ENCODE data around the gene COMMD3.

DNA sequence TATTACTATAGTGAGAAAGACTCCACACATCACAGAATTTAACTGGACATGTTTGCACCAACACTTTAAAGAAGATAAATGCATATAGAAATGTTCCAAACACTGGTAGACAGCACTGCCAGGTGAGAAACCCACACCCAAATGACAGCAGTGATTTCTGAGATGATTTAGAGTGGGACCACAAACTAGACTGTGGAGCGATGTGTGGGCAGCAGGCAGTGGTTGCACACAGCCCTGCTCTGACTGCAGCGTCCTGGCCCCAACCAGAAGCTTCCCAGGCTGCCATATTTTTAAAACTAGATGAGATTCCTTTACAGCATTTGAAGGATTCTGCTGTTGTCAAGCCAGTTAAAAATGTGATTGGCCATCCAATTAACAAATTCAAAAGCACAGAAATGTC, 47.7 kb upstream of the COMMD3 start:
- TF ChIP-seq POLR2AphosphoS5 (IDR thresholded peaks at IDR 0.05) (no peak), POLR2A (IDR thresholded peaks at IDR 0.05) (no peak)
- TF ChIP-seq, protein P1, sequence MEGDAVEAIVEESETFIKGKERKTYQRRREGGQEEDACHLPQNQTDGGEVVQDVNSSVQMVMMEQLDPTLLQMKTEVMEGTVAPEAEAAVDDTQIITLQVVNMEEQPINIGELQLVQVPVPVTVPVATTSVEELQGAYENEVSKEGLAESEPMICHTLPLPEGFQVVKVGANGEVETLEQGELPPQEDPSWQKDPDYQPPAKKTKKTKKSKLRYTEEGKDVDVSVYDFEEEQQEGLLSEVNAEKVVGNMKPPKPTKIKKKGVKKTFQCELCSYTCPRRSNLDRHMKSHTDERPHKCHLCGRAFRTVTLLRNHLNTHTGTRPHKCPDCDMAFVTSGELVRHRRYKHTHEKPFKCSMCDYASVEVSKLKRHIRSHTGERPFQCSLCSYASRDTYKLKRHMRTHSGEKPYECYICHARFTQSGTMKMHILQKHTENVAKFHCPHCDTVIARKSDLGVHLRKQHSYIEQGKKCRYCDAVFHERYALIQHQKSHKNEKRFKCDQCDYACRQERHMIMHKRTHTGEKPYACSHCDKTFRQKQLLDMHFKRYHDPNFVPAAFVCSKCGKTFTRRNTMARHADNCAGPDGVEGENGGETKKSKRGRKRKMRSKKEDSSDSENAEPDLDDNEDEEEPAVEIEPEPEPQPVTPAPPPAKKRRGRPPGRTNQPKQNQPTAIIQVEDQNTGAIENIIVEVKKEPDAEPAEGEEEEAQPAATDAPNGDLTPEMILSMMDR (IDR thresholded peaks at IDR 0.05 in 8 of 11, conservative IDR thresholded peaks at IDR 0.05 in 3 of 11), result no peak

Data from spleen (tissue), 7 donors.